ENCODE results near the gene ZNF605.
A peak's percentile ranks its signal among the peaks of the same experiment; 100 is the strongest.
"Not testable (repeated sequence)": the region's sequence is repeated elsewhere in the genome, so short reads cannot be mapped to it uniquely, and the experiment has no call there.

Gene ZNF605

DNA sequence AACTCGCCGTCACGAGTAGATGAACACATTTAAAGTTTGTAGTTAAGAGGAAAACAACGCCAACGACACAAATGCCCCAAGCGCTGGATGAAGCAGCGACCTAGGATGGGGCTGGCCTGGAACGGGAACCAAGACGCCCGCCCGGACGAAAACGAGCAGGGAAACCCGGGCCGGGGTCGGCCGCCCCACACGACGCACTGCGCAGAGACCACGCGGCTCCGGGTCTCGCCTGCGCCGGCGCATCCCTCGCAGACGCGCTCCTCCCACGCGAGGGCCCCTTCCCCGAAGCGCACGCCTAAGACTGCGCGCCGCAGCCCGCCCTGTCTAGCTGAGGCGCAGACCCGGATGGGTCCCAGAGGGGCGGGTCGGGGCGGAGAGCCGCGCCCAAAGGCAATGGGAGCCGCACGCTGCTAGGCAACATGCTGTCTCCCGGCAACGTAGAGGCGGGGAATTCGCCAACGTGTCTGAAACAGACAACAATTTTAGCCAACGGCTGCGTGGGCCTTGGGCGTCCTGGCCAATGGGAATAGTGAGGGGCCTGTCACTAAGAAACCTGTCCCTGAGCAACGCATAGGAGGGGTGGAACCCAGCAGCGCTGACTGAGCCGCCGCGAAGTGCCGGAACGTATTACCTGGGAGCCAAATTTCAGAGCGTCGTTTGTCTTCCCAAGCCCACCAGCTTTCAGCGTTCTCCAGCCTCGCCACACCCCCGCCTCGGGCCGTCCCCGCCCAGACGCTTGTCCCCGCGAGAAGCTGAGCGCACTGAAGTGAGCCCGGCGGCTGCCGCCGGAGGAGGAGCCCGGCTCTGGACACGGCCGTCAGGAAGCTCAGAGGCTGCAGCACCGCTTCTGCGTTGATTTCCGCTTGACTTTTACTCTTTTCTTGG is 47.7 kb downstream of the ZNF605 start:
- DNase-seq (ENCODE audit: low spot score): peak; percentile 25

- DNase-seq (ENCODE audit: low spot score): not testable (repeated sequence)
These were observed 48.3 kb downstream of the ZNF605 start for GRCh38 chr12:132907789-132908144.

GRCh38 chr12:132907216-132907615 is 48.9 kb downstream of the ZNF605 start:
- DNase-seq (ENCODE audit: low spot score): no peak

- DNase-seq (ENCODE audit: low spot score): peak; percentile 62
These were observed 51.3 kb downstream of the ZNF605 start for GRCh38 chr12:132904718-132905328.

DNA sequence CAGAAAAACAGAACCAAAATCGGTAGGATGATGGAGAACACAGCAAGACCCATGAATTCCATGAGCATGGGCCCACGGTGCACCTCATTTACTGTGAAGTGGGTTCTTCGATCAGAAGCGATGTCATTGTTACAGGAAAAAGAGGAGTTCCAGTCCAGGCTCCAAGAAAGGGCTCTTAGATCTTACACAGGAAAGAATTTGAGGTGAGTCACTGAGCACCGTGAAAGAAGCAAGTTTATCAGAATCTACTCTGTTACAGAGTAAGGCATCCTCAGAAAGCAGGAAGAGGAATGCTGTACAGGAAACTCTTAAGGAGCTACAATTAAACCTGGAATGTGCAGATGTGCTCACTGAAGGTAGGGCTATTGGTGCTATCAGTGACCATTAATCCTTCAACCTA is 57.1 kb downstream of the ZNF605 start:
- DNase-seq (ENCODE audit: low spot score): no peak

GRCh38 chr12:132888852-132889251 is 67.3 kb downstream of the ZNF605 start:
- no peak for DNase-seq (ENCODE audit: low spot score)

- peak; percentile 95 for DNase-seq (ENCODE audit: low spot score)
These were observed 68.4 kb downstream of the ZNF605 start, which contains the start of gene CHFR for GRCh38 chr12:132887513-132888351. Gene CHFR (minus strand): TSS chr12:132887605. CDS start chr12:132887328, 277 bp downstream.

DNA sequence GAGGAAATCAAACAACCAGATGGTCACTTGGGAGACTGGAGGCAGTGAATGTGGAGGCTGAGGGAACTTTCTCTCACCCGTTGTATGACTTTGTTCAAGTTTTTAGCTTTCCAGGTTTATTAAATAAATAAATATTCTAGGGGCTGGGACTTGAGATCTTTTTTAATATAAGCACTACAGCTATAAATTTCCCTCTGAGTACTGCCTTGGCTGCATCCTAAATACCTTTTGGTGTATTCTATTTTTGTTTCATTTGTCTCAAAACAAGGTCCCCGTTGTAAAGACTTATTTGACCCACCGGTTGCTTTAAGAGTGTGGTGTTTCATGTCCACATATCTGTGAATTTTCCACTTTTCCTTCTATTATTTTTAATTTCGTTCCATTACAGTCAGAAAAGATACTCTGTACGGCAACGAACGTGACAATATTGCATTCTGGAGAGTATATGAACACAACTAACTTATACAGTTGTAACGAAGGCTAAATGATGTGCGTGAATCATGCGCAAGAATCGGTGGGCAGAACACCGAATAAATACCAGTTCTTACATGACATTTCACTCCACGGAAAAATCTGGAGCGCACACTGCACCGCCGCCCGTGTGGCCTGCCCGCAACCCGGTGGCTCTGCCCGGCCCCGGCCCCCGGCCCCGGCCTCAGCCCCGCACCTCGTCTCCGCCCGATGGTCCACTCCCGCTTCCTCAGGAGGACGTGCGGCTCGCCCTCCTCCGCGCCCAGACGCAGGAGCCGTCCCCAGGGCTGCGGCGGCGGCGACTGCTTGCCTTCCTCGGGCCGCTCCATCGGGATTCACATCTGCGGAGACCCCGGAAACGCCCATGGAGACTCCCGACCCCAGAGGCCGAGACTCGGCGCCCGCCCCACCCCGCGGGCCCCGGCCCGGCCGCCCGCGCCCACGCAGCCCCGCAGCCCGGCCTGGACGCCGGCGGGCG is 69.3 kb downstream of the ZNF605 start:
- peak; percentile 18 for DNase-seq (ENCODE audit: low spot score)

GRCh38 chr12:132881818-132882217 is 74.3 kb downstream of the ZNF605 start:
- DNase-seq (ENCODE audit: low spot score): no peak

- not testable (repeated sequence) for DNase-seq (ENCODE audit: low spot score)
These were observed 81.5 kb downstream of the ZNF605 start for GRCh38 chr12:132874620-132875019.

- DNase-seq (ENCODE audit: low spot score): no peak
These were observed 81.9 kb downstream of the ZNF605 start for GRCh38 chr12:132874175-132874574.

DNA sequence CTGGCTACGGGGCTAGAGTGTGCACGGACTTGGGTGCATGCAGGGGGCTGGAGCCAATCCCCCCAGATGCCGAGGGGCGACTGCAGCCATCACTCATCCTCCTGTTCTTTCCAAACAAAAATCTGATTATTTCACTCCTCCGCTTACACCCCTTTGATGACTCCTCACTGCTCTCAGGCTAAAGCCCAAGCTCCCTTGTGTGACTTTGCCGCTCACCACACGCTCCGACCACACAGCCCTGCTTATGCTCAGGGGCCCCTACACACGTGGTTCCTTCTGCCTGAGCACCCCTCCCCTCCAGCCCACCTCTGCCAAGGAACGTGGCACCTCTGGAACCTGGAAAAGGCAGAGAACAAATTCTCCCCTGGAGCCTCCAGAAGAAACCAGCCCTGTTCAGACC is 82.4 kb downstream of the ZNF605 start:
- no peak for DNase-seq (ENCODE audit: low spot score)

DNA sequence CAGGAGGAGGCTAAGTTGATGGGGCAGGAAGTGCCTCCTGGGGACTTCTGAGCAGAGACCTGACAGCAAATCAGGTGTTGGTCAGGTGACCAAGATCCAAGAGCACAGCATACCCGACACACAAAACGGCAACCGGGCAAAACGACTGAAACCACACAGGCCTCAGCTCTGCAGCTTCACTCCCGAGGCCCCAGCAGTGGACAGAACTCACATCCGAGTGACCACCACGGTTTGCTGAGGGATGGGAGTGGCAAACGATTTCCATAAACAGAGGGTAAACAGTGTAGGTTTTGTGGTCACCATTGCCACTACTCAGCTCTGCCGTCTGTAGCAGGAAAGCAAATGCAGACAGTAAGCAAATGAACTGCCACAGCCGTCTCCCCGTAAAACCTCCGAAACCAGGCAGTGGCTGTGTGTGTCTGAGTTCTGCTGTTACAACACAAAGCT is 83.1 kb downstream of the ZNF605 start:
- DNase-seq (ENCODE audit: low spot score): no peak

GRCh38 chr12:132872073-132872855 is 83.8 kb downstream of the ZNF605 start:
- no peak for DNase-seq (ENCODE audit: low spot score)

GRCh38 chr12:132869551-132869950 is 86.6 kb downstream of the ZNF605 start:
- DNase-seq (ENCODE audit: low spot score): no peak

All from hematopoietic multipotent progenitor cell treated with erythropoietin and hydrocortisone succinate and interleukin-3 and kit ligand, for 15 days (in vitro differentiated cells).